NCI-H460 (cell line): ENCODE data around the gene DNASE2. TPM values are rescaled to one million over a fixed set of nuclear protein-coding genes. Genes with fewer than 3 reads are reported as not detected.

Source experiments
- DNase-seq: peaks from one replicate; pipeline ENCODE4 v3.0.0-alpha.2; 2016; ENCODE audit warnings: low read depth; ENCODE audit errors: extremely low read depth
- small RNA-seq, 2 experiments: library from RNA; depleted of rRNA; stranded (forward); fragments of <200 nt; gene quantifications; one replicate each; pipeline ENCODE3, GENCODE V24; 2014
- total RNA-seq: library from RNA; depleted of rRNA; stranded (reverse); fragments of >200 nt; shearing (Covaris generic); gene quantifications from 2 replicates; pipeline ENCODE4 v1.2.3, GENCODE V29; 2014; rRNA removed

DNASE2 gene
- total RNA-seq, 1 experiment from 2014 or later, result 24.5 TPM

DNA sequence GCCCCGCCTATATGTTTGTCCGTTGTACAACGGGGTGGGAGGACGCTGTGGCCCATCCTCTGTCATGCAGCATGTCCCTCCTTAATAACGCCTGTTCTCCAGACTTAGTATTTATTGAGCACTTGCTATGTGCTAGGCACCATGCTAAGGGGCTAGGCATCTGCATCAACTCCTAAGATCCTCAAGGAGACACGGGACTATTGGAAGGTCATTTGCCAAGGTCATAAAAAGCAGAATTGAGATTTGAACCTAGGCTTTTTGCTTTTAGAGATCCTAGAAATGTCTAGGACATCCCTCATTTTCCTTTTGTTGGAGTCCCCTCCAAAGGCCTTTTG, 44.8 kb downstream of the DNASE2 start:
- no peak for DNase-seq

DNA sequence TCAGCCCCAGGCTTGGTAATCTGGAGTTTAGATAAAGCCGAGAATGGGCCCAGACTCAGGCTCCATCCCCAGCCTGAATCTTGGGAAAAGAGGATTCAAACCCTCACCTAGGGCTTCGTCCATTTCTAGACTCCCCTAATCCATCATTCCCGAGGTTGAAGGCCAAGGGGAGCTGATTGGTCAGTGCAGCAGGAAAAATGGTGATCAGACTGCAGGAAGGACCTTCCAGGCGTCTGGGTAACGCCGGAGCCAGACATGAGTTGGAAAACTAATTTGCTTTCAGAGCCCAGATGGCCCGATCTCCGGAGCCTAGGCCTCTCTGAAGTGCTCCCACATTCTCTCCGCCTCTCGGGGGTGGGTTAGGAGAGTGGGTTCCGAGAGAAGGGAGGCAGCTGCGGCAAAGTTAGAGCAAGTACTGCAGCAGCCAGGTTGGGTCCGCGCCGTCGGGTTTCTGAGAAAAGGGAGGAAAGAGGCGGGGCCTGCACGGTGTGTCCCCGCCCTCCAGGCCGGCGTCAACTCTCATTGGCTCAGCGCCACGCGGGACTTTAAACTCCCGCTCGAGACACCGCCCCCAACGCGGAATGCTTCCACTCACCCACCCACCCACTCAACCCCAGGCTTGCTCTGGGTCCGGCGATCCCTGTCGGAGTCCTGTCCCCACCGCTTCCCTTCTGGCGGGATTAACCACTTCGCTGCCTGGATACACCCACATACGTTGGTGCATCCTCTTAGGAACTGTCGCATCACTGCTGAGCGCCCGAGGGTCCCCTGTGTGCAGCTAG, 46.1 kb downstream of the DNASE2 start:
- no peak for DNase-seq

DNA sequence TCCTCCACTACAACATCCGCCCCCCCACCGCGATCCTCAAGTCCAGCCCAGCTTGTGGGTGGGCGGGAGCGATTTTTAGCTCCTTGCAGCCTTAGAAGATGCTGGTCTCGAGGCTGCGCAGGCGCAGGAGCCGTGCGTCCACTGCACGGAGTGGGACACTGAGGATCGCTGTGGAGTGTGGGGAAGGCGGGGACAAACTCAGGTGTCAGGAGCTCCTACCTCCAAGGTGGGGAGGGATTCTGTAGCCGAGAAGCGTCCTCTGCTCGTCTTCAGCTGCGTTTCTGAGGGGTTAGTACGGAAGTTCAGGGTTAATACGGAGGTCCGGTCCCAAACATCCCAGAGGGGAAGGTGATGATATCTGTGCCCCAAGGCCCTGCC, 46.7 kb downstream of the DNASE2 start, which contains the start of gene RTBDN:
RTBDN (minus strand) TSS at position 14 of the 378 bp plus-strand sequence. CDS start 4,600 bp downstream, outside the sequence.
- no peak for DNase-seq

DNA sequence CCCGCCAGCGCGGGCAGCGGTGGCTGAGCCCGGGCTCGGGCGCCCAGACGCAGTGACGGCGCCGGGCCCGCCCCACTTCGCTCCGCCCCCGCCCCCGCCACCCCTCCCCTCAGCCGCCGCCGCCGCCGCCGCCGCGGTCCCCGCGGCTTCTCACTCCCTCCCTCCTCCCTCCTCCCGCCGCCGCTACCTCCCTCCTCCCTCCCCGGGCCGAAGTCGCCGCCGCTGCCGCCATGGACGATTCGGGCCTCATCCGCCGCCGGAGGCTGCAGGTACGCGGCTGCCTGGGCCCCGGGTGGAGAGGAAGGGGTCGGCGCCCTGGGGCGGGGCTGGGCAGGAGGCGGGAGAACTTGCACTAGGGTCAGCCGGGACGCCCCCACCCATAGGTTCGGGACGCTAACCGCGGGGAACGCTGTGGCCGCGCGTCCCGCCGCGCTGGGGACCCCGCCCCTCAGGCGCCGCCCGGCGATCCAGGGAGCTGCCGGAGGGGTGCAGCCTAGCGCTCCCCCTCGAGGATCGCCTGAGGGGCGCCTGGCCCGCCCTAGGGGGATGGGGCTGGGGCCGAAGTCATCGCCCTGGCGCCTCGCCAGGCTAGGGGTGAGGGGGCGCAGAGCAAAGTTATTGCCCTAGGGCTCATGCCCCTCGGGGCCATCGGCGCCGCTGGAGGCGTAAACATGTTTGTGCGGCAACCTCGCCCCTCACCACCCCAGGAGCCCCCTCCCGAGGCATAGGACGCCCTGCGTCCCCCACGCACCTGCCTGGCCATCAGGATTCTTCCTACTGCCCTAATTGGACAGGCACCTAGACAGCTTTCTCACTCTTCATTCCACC, 47.3 kb downstream of the DNASE2 start:
- peak; percentile 20 for DNase-seq

DNA sequence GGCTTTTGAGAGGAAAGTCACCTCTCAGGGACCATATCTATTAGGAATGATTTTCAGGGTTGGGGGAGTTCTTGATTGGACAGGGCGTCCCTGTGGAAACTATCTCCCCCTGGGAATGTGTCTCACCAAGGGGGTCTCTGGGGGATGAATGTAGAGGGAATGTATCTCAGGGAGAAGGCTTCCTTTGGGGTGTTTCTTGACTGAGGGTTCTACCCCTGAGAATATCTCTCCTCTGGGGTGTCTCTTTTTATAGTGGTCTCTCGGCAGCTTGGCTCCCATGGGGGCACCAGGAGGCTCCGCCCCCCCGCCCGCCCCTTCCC, 47.9 kb downstream of the DNASE2 start:
- no peak for DNase-seq

DNA sequence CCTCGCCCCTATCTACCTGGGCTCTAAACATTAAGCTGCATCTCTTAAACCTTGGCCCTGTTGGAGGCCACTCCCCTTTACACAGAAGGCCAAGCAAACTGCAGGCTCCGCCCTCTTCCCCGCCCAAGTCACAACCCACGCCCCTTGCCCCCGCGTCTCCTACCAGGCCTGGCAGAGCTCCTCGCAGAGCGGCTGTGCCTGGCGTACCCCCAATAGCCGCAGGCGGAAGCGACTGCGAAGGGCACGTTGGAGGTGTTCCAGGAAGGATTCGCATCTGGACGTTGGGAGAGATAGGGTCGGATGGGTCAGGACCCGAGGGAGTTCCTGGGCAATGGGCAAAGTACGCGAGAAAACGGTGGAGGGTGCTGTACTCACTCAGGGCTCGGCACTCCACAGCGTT, 52.8 kb downstream of the DNASE2 start:
- no peak for DNase-seq

DNA sequence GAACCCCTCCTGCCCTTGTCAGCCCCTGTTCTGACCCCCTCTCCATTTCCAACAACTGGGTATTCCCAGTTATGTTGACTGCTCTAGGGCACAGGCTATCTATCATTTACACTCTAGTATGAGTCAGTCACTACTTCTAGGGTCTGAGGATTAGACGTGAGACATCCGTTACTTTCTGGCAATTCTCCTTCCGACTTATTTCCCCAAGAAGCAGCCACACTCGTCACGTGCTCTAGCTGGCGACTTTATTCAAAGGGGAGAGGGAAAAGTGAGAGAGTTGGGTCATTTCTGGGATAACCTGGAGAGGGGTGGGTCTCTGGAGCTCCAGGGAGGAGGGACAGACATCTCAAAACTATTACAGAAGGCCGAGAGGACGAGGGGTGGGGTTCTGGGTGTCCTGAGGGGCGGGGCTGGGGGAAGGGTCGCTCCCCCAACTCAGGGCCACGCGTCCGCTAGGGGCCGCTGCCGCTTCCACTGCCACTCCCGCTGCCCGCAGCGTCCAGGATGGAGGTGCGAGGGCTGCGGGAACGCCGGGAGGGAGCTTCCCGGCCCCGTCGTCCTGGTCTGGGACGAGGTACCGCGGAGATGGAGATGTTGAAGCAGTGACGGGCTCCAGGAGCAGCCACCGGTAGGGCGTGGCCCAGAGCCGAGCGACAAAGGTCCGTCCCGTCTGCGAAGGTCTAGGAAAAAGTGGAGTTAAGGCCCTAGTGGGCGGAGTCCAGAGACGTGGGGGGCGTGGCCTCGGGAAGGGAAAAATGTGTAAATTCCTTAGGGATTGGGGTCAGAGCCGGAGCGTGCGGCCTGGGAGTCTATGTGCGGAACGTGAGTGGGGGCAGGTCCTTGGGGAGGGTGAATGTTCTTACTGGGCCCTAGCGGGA, 55.8 kb downstream of the DNASE2 start:
- no peak for DNase-seq

Small RNA genes lying within 50 kb of the gene (small RNA-seq; reads per million reads assigned to genes)
- 0 reads per million in 2 experiments for gene MIR5695
- gene MIR6794, result 0 reads per million in 2 experiments

Other genes with a start within 250 kb of the DNASE2 start
- gene MAN2B1, start 214.7 kb downstream of the DNASE2 start, total RNA-seq, result 21.5 and 27.7 TPM in 2 replicates
- 5.8 and 7.7 TPM in 2 replicates for gene WDR83, start 214.6 kb downstream of the DNASE2 start, total RNA-seq
- gene DHPS, start 199.6 kb downstream of the DNASE2 start, total RNA-seq, result 75.7 and 83.6 TPM in 2 replicates
- gene GNG14, start 193.5 kb downstream of the DNASE2 start, total RNA-seq, result not detected in 2 replicates
- gene FBXW9, start 184.8 kb downstream of the DNASE2 start, total RNA-seq, result 6.2 and 6.9 TPM in 2 replicates
- 17.4 and 23.4 TPM in 2 replicates for gene TNPO2, start 157.5 kb downstream of the DNASE2 start, total RNA-seq
- 141 and 145 TPM in 2 replicates for gene TRIR, start 146.8 kb downstream of the DNASE2 start, total RNA-seq
- 50.9 and 53.9 TPM in 2 replicates for gene GET3, start 144.0 kb downstream of the DNASE2 start, total RNA-seq
- gene BEST2, start 129.7 kb downstream of the DNASE2 start, total RNA-seq, result 0.22 TPM in 1 of 2 replicates, not detected in the other
- gene HOOK2, start 105.9 kb downstream of the DNASE2 start, total RNA-seq, result 6.0 TPM in 2 replicates
- gene JUNB, start 90.0 kb downstream of the DNASE2 start, total RNA-seq, result 137 and 153 TPM in 2 replicates
- gene PRDX2, start 79.6 kb downstream of the DNASE2 start, total RNA-seq, result 216 and 259 TPM in 2 replicates
- not detected in 2 replicates for gene THSD8, start 79.4 kb downstream of the DNASE2 start, total RNA-seq
- 25.6 and 31.1 TPM in 2 replicates for gene RNASEH2A, start 74.9 kb downstream of the DNASE2 start, total RNA-seq
- gene RTBDN, start 46.9 kb downstream of the DNASE2 start, total RNA-seq, result not detected in 2 replicates
- gene MAST1, start 42.9 kb downstream of the DNASE2 start, total RNA-seq, result 1.7 TPM in 2 replicates
- 0.52 and 1.3 TPM in 2 replicates for gene KLF1, start 5.8 kb upstream of the DNASE2 start, total RNA-seq
- 5.5 and 5.8 TPM in 2 replicates for gene GCDH, start 9.7 kb upstream of the DNASE2 start, total RNA-seq
- gene SYCE2, start 37.8 kb upstream of the DNASE2 start, total RNA-seq, result 0.37 TPM in 1 of 2 replicates, not detected in the other
- gene FARSA, start 52.3 kb upstream of the DNASE2 start, total RNA-seq, result 45.7 and 46.9 TPM in 2 replicates
- gene CALR, start 57.2 kb upstream of the DNASE2 start, total RNA-seq, result 378 and 410 TPM in 2 replicates
- 165 and 189 TPM in 2 replicates for gene RAD23A, start 64.4 kb upstream of the DNASE2 start, total RNA-seq
- 24.7 and 27.4 TPM in 2 replicates for gene GADD45GIP1, start 75.8 kb upstream of the DNASE2 start, total RNA-seq
- not detected in 2 replicates for gene DAND5, start 88.1 kb upstream of the DNASE2 start, total RNA-seq
- gene NFIX, start 114.0 kb upstream of the DNASE2 start, total RNA-seq, result 5.2 and 8.2 TPM in 2 replicates
- 1.4 and 2.7 TPM in 2 replicates for gene LYL1, start 221.4 kb upstream of the DNASE2 start, total RNA-seq
- gene TRMT1, start 235.3 kb upstream of the DNASE2 start, total RNA-seq, result 36.2 and 42.8 TPM in 2 replicates
- 32.0 and 35.3 TPM in 2 replicates for gene NACC1, start 236.8 kb upstream of the DNASE2 start, total RNA-seq